Left lung (tissue), 10 donors: ENCODE results near the gene MS4A4E. TPM values are rescaled to one million over a fixed set of nuclear protein-coding genes. Genes with fewer than 3 reads are reported as not detected.
A peak's percentile ranks its signal among the peaks of the same experiment; 100 is the strongest.
"Not testable (repeated sequence)": the region's sequence is repeated elsewhere in the genome, so short reads cannot be mapped to it uniquely, and the experiment has no call there.

ENCODE experiments used
- ATAC-seq: fragments of 200-7000 bp; cut with Tn5 transposase; one replicate; pipeline ENCODE4 v1.9.1; 2020; ENCODE audit warnings: moderate library complexity
- DNase-seq, 4 donors: peaks; one replicate each; pipeline ENCODE4 v3.0.0-alpha.2; 2013 to 2020
- H3K27ac ChIP-seq, 2 donors: fragments of 200-600 bp; sonication (generic) in 1 of 2; one replicate each; pipeline versions ENCODE4 v1.5.0 to v1.8.0; 2020 to 2021
- H3K27me3 ChIP-seq, 2 donors: fragments of 200-600 bp; sonication (generic) in 1 of 2; one replicate each; pipeline versions ENCODE4 v1.5.0 to v1.8.0; 2020 to 2021
- H3K36me3 ChIP-seq, 2 donors: fragments of 200-600 bp; sonication (generic) in 1 of 2; one replicate each; pipeline versions ENCODE4 v1.5.0 to v1.8.0; 2020 to 2021
- H3K4me1 ChIP-seq, 2 donors: fragments of 200-600 bp; one replicate each; pipeline ENCODE4 v1.8.0; 2021
- H3K4me3 ChIP-seq, 2 donors: fragments of 200-600 bp; sonication (generic) in 1 of 2; one replicate each; pipeline versions ENCODE4 v1.5.0 to v1.8.0; 2020 to 2021; ENCODE audit warnings: mild to moderate bottlenecking in 1 of 2
- H3K9me3 ChIP-seq, 2 donors: fragments of 200-600 bp; sonication (generic) in 1 of 2; one replicate each; pipeline versions ENCODE4 v1.5.0 to v1.8.0; 2020 to 2021
- intact Hi-C, 2 donors: fragments of 100-400 bp; cut with DNase I; formaldehyde crosslinking; loops; one replicate each; pipeline versions ENCODE4 v1.11.2 to v1.14.2; 2022
- polyA plus RNA-seq, 6 donors: library from polyadenylated mRNA; unstranded; fragments of 120-200 nt; gene quantifications; one replicate each; pipeline ENCODE4 v1.2.1, GENCODE V29; 2013; ENCODE audit not compliant: insufficient read length in 6 of 6
- total RNA-seq, 2 donors: library from RNA; stranded (reverse); fragmentation: NEBNext Ultra II Directional; extraction: Animal tissue kit (Norgen Biotek cat#: 25700); gene quantifications; one replicate each; pipeline ENCODE4 v1.2.1, GENCODE V29; 2021
- TF ChIP-seq, protein P1 (sequence below), 2 donors: fragments of 200-600 bp; sonication (generic) in 1 of 2; IDR thresholded peaks; one replicate each; pipeline versions ENCODE4 v1.5.0 to v1.8.0; 2021; ENCODE audit warnings: antibody characterized with exemption in 2 of 2
- donor health status: DM: no; HTN: yes; CAD: no.
- donor health status: DM: no; HTN: no; CAD: no.

The MS4A4E gene
- total and polyA plus RNA-seq, 8 donors = 1.2 to 3.0 (median 2.1) TPM

DNA sequence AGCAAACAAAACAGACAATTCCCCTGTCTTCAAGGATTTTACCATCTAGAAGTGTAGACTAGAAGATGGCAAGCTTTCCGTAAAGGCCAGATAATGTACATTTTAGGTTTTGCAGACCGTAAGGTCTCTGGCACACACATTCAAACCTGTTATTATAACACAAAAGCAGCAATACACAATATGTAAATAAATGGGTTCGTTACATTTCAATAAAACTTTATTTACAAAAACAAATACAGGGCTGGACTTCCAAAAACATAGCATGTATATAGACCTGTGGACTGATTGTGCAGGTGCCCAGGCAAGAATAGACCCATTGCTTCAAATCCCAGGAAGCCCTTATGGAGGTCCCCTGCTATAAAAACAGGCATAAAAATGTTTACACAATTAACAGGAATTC is 33.0 kb downstream of the MS4A4E start:
- H3K36me3 ChIP-seq = no peaks in the 10 kb centered on the region
- no peak overlapping the region for H3K27ac ChIP-seq
- peaks cover 0 to 4% of the 10 kb centered on the region in 2 donors for H3K4me1 ChIP-seq
- H3K4me3 ChIP-seq = no peak overlapping the region
- H3K27me3 ChIP-seq = no peaks in the 10 kb centered on the region
- TF ChIP-seq, protein P1, sequence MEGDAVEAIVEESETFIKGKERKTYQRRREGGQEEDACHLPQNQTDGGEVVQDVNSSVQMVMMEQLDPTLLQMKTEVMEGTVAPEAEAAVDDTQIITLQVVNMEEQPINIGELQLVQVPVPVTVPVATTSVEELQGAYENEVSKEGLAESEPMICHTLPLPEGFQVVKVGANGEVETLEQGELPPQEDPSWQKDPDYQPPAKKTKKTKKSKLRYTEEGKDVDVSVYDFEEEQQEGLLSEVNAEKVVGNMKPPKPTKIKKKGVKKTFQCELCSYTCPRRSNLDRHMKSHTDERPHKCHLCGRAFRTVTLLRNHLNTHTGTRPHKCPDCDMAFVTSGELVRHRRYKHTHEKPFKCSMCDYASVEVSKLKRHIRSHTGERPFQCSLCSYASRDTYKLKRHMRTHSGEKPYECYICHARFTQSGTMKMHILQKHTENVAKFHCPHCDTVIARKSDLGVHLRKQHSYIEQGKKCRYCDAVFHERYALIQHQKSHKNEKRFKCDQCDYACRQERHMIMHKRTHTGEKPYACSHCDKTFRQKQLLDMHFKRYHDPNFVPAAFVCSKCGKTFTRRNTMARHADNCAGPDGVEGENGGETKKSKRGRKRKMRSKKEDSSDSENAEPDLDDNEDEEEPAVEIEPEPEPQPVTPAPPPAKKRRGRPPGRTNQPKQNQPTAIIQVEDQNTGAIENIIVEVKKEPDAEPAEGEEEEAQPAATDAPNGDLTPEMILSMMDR (IDR thresholded peaks at IDR 0.05) = no peak
- intact Hi-C loops = no loop called here
- ATAC-seq = no peak
- DNase-seq = no peak
- H3K9me3 ChIP-seq = no peaks in the 10 kb centered on the region

DNA sequence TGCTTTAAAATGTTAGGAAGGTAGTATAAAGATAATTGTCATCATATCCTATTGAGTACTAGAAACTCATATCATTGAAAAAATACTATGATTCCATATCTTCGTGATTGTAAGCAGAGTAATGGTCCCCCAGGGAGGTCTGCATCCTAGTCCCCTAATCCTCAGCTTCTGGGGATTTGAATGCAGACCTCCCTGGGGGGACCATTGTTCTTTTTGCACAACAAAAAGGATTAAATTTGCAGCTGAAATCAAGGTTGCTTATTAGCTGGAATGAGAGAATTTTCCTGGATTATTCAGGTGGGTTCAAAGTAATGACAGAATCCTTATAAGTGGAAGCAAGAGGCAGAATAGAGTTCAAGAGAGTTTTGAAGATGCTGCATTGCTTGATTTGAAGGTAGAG is 34.0 kb downstream of the MS4A4E start:
- DNase-seq = no peak
- Histone ChIP-seq H3K4me1 (peaks cover 0 to 4% of the 10 kb centered on the region in 2 donors), H3K36me3 (no peaks in the 10 kb centered on the region), H3K27me3 (no peaks in the 10 kb centered on the region), H3K9me3 (no peaks in the 10 kb centered on the region), H3K4me3 (no peak overlapping the region), H3K27ac (no peak overlapping the region)
- TF ChIP-seq, protein P1 (IDR thresholded peaks at IDR 0.05) = no peak
- intact Hi-C loops = no loop called here
- ATAC-seq = no peak

DNA sequence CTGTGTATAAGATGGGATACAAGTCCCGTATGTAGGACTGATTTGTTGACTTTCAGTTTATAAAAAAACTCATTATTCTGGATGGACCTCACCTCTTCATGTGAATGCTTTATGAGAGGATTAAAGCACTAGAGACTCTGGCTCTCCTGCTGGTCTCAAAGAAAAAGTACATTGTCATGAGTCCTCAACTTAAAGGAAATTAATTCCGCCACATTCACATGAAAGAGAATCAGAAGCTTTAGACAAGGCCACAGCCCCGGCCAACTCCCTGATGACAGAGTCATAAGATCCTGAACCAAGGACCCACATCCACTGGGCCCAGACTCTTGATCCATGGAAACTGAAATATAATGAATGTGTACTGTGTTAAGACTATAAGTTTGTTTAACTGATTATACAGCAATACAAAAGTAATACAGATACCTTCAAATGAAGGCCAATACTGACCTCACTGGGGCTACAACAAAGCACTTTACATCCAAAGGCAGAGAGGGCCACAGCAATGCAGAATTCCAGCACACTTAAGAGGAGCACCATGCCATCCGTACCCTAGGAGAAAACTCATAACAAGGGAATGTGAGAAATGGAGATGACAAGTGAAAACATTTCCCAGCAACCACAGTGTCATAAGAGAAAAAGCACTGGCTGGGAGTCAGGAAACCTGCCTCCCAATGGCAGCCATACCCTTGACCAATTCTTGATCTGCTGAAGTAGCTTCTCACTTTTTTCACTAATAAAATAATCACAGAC is 34.6 kb downstream of the MS4A4E start:
- TF ChIP-seq, protein P1 (IDR thresholded peaks at IDR 0.05) = no peak
- H3K36me3 ChIP-seq = no peaks in the 10 kb centered on the region
- DNase-seq = no peak
- H3K27me3 ChIP-seq = no peaks in the 10 kb centered on the region
- ATAC-seq = no peak
- peaks cover 0 to 4% of the 10 kb centered on the region in 2 donors for H3K4me1 ChIP-seq
- H3K27ac ChIP-seq = no peak overlapping the region
- intact Hi-C loops = no loop called here
- H3K9me3 ChIP-seq = no peaks in the 10 kb centered on the region
- no peak overlapping the region for H3K4me3 ChIP-seq

DNA sequence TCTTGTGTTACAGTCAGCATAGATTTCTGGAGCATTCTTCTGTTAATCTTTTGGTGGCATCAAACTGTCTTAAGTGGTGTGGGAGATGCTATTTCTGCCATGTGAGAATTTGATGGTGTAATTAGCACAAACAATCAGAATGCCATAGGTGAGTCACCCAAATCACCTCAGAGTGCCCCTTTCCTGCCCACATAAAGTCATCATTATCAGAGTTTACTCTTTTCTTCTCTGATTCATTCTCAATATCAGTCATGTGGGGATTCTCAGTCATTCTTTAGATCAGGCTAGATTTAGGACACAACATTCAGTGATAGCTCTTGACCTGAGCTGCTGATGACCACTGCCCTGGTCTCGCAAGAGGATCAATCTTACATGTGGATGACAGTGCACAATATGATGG is 36.3 kb downstream of the MS4A4E start:
- intact Hi-C loops = no loop called here
- Histone ChIP-seq H3K4me1 (peaks cover 0 to 4% of the 10 kb centered on the region in 2 donors), H3K27me3 (no peaks in the 10 kb centered on the region), H3K4me3 (no peak overlapping the region), H3K27ac (no peak overlapping the region), H3K9me3 (no peaks in the 10 kb centered on the region), H3K36me3 (no peaks in the 10 kb centered on the region)
- DNase-seq = no peak
- TF ChIP-seq, protein P1 (IDR thresholded peaks at IDR 0.05) = no peak
- ATAC-seq = no peak

DNA sequence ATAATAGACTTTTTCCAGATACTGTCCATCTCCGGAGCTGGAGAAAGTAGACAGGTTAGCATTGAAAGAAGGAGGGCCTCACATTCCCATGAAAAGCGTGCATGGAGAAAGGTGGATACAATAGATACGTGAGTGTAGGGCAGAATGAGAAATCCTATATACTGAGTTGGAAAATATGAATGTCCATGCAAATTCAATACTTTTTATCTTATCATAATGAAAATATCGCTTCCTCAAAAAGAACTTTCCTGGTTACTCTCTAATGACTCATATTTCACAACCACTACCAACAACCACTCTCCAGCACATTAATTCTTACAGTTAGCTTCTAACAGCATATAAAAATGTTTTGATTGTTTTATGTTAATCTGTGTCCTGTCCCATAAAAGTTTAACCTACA is 38.0 kb downstream of the MS4A4E start:
- ATAC-seq = no peak
- TF ChIP-seq, protein P1 (IDR thresholded peaks at IDR 0.05) = no peak
- Histone ChIP-seq H3K36me3 (no peaks in the 10 kb centered on the region), H3K27ac (no peak overlapping the region), H3K9me3 (no peaks in the 10 kb centered on the region), H3K27me3 (no peaks in the 10 kb centered on the region), H3K4me1 (peaks cover 0 to 4% of the 10 kb centered on the region in 2 donors), H3K4me3 (no peak overlapping the region)
- no peak for DNase-seq
- intact Hi-C loops = no loop called here

DNA sequence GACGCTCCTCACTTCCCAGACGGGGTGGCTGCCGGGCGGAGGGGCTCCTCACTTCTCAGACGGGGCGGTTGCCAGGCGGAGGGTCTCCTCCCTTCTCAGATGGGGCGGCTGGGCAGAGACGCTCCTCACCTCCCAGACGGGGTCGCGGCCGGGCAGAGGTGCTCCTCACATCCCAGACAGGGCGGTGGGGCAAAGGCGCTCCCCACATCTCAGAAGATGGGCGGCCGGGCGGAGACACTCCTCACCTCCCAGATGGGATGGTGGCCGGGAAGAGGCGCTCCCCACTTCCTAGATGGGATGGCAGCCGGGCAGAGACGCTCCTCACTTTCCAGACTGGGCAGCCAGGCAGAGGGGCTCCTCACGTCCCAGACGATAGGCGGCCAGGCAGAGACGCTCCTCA is 41.6 kb downstream of the MS4A4E start:
- H3K4me3 ChIP-seq, H3K27ac ChIP-seq, H3K9me3 ChIP-seq, H3K27me3 ChIP-seq, H3K36me3 ChIP-seq, ATAC-seq, H3K4me1 ChIP-seq, intact Hi-C loops: not testable (repeated sequence)
- peak in 1 of 4 donors; percentile 60 for DNase-seq
